GM18519 (cell line): ENCODE measurements around the gene TAOK3.

Experiments
- ATAC-seq: cut with Tn5 transposase; IDR thresholded peaks from one replicate; pipeline ENCODE4 v1.9.1; 2021; ENCODE audit warnings: mild to moderate bottlenecking, moderate library complexity; ENCODE audit not compliant: unreplicated experiment, low FRiP score

The TAOK3 gene

DNA sequence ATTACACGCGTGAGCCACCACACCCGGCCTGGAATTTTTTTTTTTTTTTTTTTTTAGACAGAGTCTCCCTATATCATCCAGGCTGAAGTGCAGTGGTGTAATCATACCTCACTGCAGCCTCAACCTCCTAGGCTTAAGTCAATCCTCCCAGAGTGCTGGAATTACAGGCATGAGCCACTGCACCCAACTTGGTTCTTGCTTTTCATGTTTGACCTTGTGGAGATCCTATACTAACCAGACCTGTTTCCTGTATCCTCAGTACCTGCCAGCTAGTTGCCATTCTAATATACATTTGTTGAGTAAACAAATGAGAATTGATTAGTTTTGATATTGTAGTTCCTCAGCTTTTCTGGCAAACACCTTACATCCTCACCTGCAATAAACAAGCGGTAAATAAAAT is 265.7 kb downstream of the TAOK3 start:
- ATAC-seq = no peak

DNA sequence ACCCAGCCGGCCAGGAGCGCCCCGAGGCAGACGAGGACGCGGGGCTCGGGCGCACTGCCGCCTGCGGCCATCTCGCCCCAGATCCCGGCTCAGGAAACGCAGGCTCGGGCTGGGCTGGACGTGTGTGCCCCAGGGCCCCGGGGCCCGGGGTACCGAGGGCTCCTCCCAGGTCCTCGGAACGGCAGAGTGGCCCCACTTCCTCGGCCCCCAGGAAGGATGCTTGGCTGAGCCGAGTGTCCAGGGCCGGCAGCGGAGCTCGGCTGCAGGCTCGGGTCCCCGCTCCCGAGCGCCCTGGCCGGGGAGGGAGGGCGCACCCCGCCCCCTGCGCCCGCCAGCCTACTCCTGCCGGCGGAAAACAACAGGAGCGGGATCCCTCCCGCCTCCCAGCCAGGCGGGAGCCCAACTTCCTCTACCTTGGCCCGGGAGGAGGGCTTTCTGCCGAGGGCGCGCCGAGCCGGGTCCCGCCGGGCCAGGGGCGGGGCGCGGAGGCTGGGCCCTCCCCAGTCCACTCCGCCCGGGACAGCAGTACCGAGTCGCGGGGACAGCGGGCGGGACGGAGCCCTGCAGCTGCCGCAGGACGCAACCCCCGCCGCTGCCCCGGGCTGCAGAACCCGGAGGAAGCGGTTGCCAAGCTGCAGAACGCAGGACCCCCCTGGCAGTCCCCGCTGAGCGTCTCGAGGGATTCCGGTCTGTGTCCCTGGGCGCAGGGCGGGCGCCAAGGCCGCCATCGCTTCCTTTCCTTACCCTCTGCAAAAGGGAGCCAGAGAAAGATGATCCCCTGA is 268.9 kb downstream of the TAOK3 start, which contains the start of gene VSIG10:
Gene VSIG10, minus strand, starts transcription at position 411 of the 782 bp plus-strand sequence. Its CDS starts 340 bp downstream, at position 71.
- no peak for ATAC-seq

DNA sequence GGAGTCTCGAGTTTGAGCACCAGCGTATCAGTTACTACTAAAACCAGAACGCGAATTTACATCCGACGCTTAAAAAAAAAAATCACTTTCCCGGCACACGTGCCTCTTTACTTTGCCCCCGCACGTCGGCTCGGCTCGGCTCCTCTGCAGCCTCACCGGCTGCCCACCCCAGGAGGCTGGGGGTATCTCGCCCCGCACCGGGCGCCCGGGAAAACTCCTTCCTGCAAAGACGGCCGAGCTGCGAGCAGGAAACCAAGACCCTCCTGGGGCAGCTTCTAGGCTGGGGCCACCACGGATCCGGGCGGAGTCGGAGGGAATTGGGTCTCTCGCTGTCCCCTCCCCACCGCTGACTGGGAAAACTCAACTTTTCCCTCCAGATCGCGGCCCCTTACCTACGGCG is 269.5 kb downstream of the TAOK3 start:
- no peak for ATAC-seq

DNA sequence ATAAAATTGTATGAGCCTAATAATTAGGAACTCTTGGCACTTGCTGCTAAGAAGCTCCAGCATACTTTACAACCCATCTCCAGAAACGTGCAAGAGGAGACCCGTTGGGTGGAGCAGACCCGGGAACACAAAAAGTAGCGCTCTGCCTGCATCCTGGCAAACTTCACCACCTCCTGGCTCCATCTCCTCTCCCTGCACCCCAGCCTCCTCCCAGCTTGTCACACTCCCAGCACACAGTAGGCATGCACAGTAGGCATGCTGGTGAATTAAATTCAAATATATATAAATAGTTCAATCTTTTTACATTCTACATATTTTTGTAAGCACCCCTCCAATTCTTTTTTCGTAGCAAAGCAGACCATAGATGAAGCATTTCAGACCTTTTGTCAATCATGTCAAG is 270.1 kb downstream of the TAOK3 start:
- no peak for ATAC-seq

DNA sequence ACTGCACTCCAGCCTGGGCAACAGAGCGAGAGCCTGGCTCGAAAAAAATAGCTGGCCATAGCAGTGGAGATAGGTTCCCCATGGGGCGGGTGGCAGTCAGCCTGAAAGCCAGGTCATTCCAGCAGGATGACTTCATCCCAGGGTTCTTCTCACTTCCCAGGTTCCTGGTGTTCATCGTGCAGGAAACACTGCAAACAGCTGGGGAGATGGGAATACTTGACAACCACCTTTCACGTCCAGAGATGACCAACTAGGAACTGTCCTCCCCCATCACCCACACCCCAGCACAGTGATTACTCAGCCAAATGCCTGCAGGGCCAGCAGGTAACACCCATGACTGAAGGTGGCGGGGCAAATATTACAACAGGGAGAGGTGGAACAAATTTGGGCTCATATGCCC is 270.6 kb downstream of the TAOK3 start:
- ATAC-seq = no peak

DNA sequence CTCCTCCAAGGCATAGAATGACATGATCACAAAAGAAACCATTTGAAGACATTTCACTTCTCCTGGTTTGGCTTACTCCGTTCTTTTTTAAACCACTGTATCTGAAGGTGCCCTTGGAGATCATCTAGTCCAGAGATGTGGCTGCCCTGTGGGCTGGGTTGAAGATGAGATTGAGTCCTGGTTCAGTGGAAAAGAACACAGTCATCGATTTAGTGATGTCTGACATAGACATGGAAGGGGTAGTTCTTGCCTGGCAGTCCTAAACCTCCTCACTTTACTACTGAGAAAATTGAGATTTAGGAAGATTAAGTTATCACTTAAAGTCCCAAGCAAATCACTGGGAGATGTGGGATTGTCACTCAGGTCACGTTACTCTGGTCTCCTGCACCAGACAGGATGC is 271.7 kb downstream of the TAOK3 start:
- no peak for ATAC-seq
